GM23338 (cell line): ENCODE results near the gene GRM3.

ENCODE experiments used
- EZH2 ChIP-seq: fragments of 200-600 bp; sonication (generic); IDR thresholded peaks from one replicate; pipeline ENCODE4 v1.8.0; 2017; ENCODE audit warnings: antibody characterized with exemption, mild to moderate bottlenecking, low read depth; ENCODE audit not compliant: unreplicated experiment
- POLR2AphosphoS5 ChIP-seq: IDR thresholded peaks from 2 replicates; pipeline ENCODE4 v1.6.1; 2016; ENCODE audit warnings: antibody characterized with exemption, low read depth
- TF ChIP-seq, protein P1 (sequence below), 2 experiments: fragments of 200-600 bp in 1 of 2; sonication (generic) in 1 of 2; conservative IDR thresholded peaks; 2 replicates each; pipeline versions ENCODE4 v1.5.1 to v1.6.1; 2016 to 2017; ENCODE audit warnings: antibody characterized with exemption in 2 of 2, low read depth in 2 of 2, mild to moderate bottlenecking in 2 of 2, moderate library complexity in 1 of 2
- TF ChIP-seq, protein P2 (sequence below): IDR thresholded peaks from one replicate; pipeline ENCODE4 v1.6.1; 2018; ENCODE audit warnings: antibody characterized with exemption; ENCODE audit not compliant: unreplicated experiment

DNA sequence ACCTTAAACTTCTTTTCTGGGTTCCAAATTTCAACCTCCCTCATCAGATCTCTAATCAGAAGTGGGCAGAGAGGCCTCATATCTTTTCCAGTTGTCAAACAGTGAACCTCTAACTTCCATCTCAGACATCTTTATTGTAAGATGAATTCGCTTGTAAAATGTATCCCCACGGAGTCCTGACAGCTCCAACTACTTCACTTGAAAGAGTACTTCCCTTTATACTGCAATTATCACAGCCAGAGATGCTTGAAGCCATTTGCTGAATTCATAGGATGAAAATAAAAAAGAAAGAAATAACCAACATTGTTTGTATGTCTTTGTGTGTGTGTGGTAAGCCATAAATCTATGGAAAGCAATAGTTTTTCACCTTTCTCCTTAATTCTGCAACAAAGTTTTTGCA lies 175.2 kb downstream of the GRM3 start:
- TF ChIP-seq EZH2 (no peak), POLR2AphosphoS5 (no peak)
- TF ChIP-seq, protein P1, sequence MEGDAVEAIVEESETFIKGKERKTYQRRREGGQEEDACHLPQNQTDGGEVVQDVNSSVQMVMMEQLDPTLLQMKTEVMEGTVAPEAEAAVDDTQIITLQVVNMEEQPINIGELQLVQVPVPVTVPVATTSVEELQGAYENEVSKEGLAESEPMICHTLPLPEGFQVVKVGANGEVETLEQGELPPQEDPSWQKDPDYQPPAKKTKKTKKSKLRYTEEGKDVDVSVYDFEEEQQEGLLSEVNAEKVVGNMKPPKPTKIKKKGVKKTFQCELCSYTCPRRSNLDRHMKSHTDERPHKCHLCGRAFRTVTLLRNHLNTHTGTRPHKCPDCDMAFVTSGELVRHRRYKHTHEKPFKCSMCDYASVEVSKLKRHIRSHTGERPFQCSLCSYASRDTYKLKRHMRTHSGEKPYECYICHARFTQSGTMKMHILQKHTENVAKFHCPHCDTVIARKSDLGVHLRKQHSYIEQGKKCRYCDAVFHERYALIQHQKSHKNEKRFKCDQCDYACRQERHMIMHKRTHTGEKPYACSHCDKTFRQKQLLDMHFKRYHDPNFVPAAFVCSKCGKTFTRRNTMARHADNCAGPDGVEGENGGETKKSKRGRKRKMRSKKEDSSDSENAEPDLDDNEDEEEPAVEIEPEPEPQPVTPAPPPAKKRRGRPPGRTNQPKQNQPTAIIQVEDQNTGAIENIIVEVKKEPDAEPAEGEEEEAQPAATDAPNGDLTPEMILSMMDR (conservative IDR thresholded peaks at IDR 0.05; ENCODE audit: low read depth in 2 of 2): no peak
- TF ChIP-seq, protein P2, sequence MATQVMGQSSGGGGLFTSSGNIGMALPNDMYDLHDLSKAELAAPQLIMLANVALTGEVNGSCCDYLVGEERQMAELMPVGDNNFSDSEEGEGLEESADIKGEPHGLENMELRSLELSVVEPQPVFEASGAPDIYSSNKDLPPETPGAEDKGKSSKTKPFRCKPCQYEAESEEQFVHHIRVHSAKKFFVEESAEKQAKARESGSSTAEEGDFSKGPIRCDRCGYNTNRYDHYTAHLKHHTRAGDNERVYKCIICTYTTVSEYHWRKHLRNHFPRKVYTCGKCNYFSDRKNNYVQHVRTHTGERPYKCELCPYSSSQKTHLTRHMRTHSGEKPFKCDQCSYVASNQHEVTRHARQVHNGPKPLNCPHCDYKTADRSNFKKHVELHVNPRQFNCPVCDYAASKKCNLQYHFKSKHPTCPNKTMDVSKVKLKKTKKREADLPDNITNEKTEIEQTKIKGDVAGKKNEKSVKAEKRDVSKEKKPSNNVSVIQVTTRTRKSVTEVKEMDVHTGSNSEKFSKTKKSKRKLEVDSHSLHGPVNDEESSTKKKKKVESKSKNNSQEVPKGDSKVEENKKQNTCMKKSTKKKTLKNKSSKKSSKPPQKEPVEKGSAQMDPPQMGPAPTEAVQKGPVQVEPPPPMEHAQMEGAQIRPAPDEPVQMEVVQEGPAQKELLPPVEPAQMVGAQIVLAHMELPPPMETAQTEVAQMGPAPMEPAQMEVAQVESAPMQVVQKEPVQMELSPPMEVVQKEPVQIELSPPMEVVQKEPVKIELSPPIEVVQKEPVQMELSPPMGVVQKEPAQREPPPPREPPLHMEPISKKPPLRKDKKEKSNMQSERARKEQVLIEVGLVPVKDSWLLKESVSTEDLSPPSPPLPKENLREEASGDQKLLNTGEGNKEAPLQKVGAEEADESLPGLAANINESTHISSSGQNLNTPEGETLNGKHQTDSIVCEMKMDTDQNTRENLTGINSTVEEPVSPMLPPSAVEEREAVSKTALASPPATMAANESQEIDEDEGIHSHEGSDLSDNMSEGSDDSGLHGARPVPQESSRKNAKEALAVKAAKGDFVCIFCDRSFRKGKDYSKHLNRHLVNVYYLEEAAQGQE: no peak
